GM18517 (cell line): Measurements from ENCODE around the gene CMTM7.
"Not testable (repeated sequence)": the region's sequence is repeated elsewhere in the genome, so short reads cannot be mapped to it uniquely, and the experiment has no call there.

Source experiments
- ATAC-seq: cut with Tn5 transposase; IDR thresholded peaks from one replicate; pipeline ENCODE4 v1.9.1; 2021; ENCODE audit warnings: mild to moderate bottlenecking, moderate library complexity; ENCODE audit not compliant: unreplicated experiment

The CMTM7 gene

GRCh38 chr3:32379831-32380500 is 11.7 kb upstream of the CMTM7 start:
- ATAC-seq, result no peak

DNA sequence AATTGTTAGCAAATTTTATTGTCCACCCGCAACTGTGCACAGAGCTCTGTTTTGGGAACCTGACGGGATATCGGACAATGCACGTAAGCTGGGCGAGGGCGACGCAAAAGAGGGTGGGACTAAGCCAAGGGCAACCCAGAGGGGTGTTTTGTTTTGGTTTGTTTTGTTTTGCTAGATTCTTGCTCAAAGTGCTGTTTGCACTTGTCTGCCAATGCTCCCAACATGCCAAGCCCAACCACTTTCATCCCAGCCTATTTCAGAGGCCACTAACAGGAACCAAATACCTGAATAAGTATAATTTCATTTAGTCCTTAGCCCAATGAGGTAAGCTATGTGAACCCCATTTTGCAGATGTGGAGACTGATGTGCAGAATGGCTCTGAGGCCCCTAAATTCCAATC is 9.7 kb upstream of the CMTM7 start:
- ATAC-seq, result no peak

- ATAC-seq, result no peak
These were observed 8.4 kb upstream of the CMTM7 start for GRCh38 chr3:32383136-32383711.

DNA sequence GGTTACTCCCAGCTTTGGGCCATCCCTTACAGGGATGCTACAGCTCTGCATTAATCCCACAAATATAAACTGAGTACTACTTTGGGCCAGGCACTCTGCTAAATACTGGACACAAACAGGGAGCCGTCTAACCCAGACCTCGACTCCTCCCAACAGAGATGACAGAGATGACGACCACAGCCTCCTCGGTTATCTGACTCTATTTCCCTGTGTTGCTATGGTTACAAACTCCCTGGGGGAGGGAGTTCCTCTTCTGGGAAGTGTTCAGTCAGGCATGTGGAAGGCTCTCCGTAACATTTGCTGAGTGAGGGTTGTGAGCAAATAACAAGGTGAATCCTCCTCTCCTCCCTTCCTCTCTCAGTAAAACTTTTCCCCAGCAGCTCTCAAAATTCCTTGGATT is 6.7 kb upstream of the CMTM7 start:
- no peak for ATAC-seq

DNA sequence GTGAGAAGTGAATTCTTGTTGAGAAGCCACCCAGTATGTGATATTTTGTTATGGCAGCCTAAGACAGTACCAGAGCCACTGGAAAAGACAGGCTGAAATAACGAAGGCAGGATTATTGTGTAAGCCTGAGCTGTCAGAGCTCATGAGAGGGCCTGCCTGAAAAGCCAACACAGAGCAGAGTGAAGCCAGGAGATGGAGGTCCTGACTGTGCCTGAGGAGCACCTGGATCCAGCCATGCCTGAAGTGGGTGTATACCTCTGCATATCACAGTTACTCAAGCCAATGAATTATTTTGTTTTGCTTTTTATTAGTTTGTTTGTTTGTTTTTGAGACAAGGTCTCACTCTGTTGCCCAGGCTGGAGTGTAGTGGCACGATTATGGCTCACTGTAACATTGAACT is 4.1 kb upstream of the CMTM7 start:
- ATAC-seq, result no peak

GRCh38 chr3:32389577-32389976 is 2.1 kb upstream of the CMTM7 start:
- ATAC-seq, result not testable (repeated sequence)

- ATAC-seq, result no peak
These were observed 1.1 kb downstream of the CMTM7 start for GRCh38 chr3:32392536-32393302.

- ATAC-seq, result no peak
These were observed 3.8 kb downstream of the CMTM7 start for GRCh38 chr3:32395496-32395895.

GRCh38 chr3:32397941-32398340 is 6.3 kb downstream of the CMTM7 start:
- ATAC-seq, result no peak

DNA sequence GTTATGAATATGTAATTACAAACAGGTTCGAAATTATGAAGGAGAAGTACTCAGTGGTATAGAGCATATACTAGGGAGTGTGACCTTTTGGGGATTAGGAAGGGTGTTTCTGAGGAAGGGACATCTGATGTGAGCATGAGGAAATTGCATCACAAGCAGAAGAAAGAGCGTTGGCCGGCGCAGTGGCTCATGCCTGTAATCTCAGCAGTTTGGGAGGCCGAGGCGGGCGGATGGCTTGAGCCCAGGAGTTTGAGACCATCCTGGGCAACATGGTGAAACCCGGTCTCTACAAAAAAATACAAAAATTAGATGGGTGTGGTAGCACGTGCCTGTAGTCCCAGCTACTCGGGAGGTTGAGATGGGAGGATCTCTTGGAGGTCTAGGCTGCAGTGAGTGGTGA is 6.9 kb downstream of the CMTM7 start:
- no peak for ATAC-seq

DNA sequence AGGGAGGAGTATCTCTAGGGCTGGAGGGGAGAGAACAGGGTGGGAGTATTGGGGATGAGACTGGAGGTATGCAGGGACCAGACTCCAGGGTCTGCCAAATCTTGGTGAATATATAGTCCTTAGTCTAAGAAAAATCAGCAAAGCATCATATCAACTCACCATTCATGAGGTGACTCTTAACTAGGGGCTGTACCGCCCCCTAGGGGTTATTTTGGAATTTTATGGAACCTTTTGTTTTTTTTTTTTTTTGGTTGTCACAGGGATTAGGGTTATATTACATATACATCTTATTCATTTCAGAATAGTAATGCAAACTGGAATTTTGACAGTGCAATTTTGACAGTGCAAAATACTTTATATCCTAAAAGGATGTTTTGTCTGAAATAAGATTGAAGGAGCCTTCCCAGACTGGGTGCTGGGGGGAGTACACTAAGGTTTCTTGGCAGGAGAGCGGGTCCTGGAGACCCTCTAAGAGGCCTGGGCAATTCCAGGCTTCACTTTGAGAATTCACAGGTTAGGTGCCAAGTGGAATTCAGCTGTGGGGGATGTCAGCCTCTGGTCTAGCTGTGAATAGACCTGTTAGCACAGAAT is 7.5 kb downstream of the CMTM7 start:
- no peak for ATAC-seq

DNA sequence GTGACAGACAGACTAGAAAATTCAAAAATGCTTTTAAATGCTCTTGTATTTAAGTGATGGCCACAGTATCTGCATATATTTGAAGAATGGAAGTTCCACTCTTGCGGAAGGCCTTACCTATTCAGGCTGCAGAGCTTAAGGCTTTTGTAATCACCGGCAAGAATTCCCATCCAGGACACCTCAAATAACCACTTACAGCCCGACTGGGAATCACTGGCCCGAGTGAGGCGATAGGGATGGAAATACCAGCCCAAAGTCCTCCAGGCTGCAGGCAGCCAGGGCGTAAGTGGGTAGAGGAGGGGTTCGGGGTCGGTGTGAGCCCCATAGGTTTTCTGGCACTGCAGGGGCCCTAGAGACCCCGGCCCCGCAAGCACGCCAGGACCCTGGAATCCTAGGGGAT is 9.5 kb downstream of the CMTM7 start:
- ATAC-seq, result no peak

DNA sequence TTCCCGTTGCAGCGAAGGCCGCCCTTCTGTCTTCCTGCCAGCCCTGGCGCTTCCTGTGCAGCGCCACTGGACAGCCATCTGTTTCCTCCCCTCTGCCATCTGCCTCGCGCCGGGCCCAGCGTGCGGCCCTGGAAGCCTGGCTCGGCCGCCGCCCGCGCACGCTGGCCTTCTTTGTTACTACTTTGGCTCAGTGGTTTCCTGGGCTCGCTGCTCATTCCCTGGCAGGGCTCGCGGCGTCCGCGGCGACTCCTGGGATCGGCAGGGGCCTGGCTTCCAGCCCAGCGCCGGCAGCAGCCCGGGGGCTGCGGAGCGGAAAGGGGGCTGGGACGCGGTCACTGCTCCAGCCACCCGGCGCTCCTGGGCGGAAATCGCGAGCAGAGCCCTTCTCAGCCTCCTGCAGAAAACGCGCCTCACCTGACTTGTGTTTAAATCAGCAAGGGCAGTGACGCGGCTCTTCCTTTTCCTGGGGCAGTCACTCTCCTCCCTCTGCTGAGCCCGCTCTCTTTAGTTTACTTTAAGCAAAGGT is 10.0 kb downstream of the CMTM7 start:
- ATAC-seq, result peak; percentile 56

DNA sequence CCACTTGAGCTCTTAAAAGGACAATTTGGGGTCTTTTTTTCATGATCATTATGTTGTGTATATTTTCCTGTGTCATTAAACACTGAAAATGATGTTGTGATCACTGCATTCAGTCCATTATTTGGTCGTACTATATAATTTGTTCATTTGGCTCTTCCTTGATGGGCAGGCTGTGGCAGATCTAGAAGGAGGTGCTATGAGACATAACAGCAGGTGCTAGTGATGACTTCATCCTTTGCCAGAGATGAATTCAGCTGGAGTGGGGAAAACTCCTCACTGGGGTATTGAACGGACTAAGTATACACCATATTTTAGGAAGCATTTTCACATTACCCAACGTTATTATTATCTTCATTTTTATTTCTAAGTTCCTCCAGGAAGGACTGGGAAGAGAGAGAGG is 12.0 kb downstream of the CMTM7 start:
- ATAC-seq, result no peak

GRCh38 chr3:32404714-32405113 is 13.1 kb downstream of the CMTM7 start:
- ATAC-seq, result no peak

DNA sequence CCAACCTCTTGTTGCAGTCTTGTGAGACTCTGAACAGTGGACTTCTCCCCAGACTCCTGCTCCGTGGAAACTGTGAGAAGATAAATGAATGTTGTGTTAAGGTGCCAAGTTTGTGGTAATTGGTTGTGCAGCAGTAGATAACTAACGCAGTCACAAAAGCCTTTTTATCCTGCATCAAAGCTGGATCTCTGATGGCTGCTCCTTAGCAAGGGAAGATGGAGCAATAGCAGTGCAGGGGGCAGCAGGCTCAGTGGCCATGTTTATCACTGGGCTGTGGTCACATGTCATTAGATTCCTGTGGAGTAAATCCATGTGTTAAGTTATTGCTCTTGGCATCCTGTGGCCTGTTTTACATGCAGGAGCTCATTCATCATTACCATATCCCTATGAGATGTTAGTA is 13.5 kb downstream of the CMTM7 start:
- ATAC-seq, result no peak

DNA sequence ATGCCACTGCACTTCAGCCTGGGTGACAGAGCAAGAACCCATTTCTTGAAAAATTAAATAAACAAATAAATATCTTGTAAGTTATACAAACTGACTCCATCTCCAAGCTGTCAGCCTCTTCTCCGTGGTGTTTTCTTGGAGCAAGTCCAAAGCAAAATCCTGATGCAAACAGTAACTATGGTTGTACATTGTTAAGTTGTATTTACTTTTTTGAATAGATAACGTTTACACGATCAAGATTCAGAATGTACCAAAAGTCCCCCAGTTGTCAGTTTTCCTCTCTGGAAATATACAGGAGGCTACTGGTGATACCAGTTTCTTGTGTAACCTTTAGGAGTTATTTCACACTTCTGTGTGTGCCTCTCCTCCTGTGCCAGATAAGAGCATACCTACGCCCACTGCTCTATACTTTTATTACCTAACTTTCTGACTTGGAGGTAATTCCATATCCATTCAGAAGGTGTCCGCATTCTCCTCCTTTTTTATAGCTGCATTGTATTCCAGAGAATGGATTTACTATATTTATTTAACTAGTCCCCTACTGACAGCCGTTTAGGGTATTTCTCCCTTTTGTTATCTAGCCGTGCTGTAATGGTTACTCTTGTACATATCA is 14.2 kb downstream of the CMTM7 start:
- no peak for ATAC-seq

DNA sequence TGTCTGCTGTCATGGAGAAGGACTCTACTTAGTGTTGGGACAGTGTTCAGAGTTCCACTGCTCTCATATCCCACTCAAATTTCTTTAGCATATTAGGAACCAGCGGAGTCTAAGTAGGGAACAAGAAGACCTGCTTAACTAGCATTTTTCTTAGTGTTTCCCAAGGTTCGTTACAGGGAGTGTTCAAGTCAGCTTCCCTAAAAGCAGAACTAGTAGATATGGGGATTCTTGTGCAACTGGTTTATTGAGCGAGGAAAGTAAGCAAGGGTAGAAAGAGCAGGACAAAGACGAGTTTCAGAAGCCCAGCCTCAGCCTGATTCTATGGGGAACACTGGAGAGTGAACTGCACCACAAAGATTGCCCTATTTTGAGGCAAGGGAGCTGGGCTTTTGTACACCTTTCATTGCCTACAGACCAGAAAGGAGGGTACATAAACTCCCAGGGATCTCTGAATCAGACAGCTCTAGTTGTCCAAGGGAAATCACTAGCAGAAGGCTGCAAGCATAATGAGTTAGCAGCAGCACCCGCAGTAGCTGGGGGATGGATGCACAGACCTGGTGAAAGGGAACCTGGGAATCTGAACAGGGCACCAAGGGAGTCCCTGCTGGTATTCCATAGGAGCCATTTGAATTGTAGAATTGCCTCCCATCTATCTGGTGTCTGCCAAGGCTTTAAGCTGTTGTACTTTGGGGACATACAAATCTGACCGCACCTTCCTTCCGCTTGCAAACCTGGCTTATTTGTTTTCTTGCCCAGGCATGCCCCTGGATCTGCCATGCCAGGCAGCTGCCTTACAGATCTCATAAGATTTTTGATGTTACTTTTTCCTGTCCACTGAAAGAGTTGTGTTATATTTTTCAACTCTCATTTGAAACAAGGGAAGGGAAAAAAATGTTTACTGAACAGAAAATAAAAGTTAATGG is 15.1 kb downstream of the CMTM7 start:
- no peak for ATAC-seq

DNA sequence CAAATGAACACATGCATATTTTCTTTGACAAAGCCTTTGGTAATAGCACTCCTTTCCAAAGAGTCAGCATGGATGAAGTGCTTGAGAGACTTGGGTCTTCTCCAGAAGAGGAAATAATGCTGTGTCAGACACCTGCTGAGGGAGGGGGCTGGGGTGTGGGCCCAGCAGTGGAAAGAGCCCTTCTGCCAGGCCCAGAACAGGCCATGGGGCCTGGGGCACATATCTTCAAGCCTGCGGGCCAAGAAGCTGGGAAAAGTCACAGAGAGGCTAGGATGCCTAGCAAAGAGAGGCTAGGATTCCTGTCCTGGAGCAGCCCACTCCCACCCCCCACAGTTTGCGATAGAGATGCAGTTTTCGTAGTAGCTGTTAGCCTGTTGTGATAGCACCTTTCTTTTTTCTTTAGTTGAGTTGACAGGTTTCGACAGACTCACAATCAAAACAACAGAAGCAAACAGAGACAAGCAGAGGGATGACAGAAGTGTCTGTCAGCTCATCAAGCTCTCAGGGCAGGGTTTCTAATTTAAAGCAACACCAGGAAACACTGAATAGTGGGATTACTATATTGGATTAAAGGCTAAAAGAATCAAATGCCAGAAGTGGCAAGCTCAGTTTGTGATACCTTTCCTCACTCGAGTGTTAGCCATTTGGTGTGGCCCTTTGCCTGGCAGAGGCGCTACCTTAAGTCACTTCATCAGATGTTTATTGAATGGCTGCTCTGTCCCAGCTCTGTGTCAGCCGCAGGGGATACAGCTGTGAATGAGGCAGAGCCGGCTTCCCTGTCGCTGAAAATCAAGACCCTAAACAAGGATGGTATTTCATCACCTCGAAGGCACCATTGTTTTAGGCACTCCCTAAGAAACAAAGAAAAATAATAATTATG is 19.0 kb downstream of the CMTM7 start:
- ATAC-seq, result no peak
